ENCODE measurements around the gene KLRD1.
"Not testable (repeated sequence)": the region's sequence is repeated elsewhere in the genome, so short reads cannot be mapped to it uniquely, and the experiment has no call there.

KLRD1 gene

DNA sequence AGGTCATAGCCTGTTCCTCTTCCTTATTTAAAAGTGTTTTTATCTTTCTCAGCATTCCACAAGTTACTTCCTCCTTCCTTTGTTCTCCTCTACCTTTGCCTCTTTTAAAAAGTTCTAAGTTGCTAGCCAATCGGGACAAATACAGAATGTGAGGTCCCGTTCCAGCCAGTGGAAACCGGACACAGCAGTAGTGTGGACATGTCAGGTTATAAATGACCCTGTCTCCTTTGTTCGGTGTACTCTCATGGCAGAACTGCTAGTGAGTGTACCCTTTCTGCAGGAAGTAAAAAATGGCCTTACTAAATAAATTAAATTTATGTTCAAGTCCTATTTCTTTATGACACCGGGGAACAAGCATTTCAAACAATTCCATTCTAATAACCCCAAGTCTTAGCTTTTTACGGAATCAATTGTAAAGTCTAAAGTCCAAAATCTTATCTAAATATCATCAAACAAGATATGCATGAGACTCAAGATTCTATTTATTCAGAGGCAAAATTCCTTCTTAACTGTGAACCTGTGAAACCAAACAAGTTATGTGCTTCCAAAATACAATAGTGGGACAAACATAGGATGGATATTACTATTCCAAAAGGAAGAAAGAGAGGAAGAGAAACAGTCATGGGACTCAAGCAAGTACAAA, 64.3 kb downstream of the KLRD1 start:
- H3K36me3 ChIP-seq (ENCODE audit: control insufficient read depth, insufficient read depth, low read length, severe bottlenecking); H3K9me3 ChIP-seq (ENCODE audit: control insufficient read depth, low read length); H3K4me1 ChIP-seq (ENCODE audit: control insufficient read depth, insufficient read depth, low read length); H3K4me3 ChIP-seq (ENCODE audit: low read length); H3K9ac ChIP-seq (ENCODE audit: low read length); H3K27me3 ChIP-seq (replicated peaks; ENCODE audit: control insufficient read depth, insufficient read depth, low read length); DNase-seq (ENCODE audit: low read depth): not testable (repeated sequence)

DNA sequence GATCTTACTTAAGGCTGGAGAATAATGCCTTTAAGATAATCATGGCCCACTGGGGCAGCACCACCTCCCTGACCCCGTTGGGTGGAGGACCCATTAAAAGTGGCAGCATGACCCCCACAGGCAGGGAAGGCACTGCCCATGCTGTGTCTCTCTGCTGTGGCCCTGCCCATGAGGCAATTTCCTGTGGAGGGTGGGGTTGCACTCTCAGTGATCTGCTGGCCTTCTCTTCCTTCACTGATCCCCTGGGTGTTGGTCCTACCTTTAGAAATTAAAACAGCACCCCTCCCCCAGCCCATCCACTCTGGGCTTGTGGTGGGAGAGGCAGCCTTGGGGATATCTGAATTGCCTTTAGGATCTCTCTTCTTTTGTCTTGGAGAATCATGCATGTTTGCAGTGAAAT, 64.9 kb downstream of the KLRD1 start:
- Histone ChIP-seq H3K36me3 (ENCODE audit: control insufficient read depth, insufficient read depth, low read length, severe bottlenecking) (no peaks in the 10 kb centered on the region), H3K9ac (ENCODE audit: low read length) (no peak overlapping the region), H3K27me3 (replicated peaks; ENCODE audit: control insufficient read depth, insufficient read depth, low read length) (no peaks in the 10 kb centered on the region), H3K9me3 (ENCODE audit: control insufficient read depth, low read length) (peaks cover 5% of the 10 kb centered on the region), H3K4me3 (ENCODE audit: low read length) (no peak overlapping the region), H3K4me1 (ENCODE audit: control insufficient read depth, insufficient read depth, low read length) (no peaks in the 10 kb centered on the region)
- no peak for DNase-seq (ENCODE audit: low read depth)

DNA sequence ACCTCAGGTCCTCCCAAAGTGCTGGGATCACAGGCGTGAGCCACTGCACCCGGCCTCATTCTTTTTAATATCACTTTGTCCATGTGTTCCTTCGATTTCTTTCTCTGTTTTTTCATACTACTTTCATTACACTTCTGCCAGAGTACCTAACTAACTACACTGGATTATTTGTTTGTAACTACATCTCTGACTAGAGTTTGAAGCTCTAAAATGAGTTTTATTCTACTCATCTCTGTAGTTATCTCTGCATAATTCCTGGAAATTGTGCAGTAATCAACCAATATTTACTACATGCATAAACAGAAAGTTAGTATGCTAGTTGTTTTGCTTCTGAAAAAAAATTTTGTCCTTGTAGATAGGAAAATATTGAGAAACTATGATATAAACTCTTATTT, 67.0 kb downstream of the KLRD1 start:
- no peaks in the 10 kb centered on the region for H3K36me3 ChIP-seq (ENCODE audit: control insufficient read depth, insufficient read depth, low read length, severe bottlenecking)
- no peak for DNase-seq (ENCODE audit: low read depth)
- no peaks in the 10 kb centered on the region for H3K4me1 ChIP-seq (ENCODE audit: control insufficient read depth, insufficient read depth, low read length)
- H3K9ac ChIP-seq (ENCODE audit: low read length): no peak overlapping the region
- H3K4me3 ChIP-seq (ENCODE audit: low read length): no peak overlapping the region
- no peaks in the 10 kb centered on the region for H3K27me3 ChIP-seq (replicated peaks; ENCODE audit: control insufficient read depth, insufficient read depth, low read length)
- H3K9me3 ChIP-seq (ENCODE audit: control insufficient read depth, low read length): no peaks in the 10 kb centered on the region

DNA sequence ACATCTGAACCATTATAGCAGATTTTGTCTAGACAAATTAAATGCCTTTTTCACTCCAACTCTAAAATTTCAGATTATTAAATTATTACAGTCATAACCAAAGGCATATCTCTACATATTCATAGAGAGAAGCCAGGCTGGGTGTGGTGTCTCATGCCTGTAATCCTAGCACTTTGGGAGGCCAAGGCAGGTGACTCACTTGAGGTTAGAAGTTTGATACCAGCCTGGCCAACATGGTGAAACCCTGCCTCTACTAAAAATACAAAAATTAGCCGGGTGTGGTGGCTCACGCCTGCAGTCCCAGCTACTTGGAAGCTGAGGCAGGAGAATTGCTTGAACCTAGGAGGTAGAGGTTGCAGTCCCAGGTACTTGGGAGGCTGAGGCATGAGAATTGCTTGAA, 71.1 kb downstream of the KLRD1 start:
- not testable (repeated sequence) for H3K4me3 ChIP-seq (ENCODE audit: low read length); H3K9ac ChIP-seq (ENCODE audit: low read length); H3K27me3 ChIP-seq (replicated peaks; ENCODE audit: control insufficient read depth, insufficient read depth, low read length); H3K36me3 ChIP-seq (ENCODE audit: control insufficient read depth, insufficient read depth, low read length, severe bottlenecking); H3K9me3 ChIP-seq (ENCODE audit: control insufficient read depth, low read length); DNase-seq (ENCODE audit: low read depth); H3K4me1 ChIP-seq (ENCODE audit: control insufficient read depth, insufficient read depth, low read length)
